HG03521 (cell line): ENCODE measurements around the gene RELCH.
"Not testable (repeated sequence)": the region's sequence is repeated elsewhere in the genome, so short reads cannot be mapped to it uniquely, and the experiment has no call there.

Experiments
- ATAC-seq: cut with Tn5 transposase; IDR thresholded peaks from one replicate; pipeline ENCODE4 v1.9.1; 2021; ENCODE audit warnings: mild to moderate bottlenecking, moderate library complexity; ENCODE audit not compliant: unreplicated experiment

The RELCH gene

DNA sequence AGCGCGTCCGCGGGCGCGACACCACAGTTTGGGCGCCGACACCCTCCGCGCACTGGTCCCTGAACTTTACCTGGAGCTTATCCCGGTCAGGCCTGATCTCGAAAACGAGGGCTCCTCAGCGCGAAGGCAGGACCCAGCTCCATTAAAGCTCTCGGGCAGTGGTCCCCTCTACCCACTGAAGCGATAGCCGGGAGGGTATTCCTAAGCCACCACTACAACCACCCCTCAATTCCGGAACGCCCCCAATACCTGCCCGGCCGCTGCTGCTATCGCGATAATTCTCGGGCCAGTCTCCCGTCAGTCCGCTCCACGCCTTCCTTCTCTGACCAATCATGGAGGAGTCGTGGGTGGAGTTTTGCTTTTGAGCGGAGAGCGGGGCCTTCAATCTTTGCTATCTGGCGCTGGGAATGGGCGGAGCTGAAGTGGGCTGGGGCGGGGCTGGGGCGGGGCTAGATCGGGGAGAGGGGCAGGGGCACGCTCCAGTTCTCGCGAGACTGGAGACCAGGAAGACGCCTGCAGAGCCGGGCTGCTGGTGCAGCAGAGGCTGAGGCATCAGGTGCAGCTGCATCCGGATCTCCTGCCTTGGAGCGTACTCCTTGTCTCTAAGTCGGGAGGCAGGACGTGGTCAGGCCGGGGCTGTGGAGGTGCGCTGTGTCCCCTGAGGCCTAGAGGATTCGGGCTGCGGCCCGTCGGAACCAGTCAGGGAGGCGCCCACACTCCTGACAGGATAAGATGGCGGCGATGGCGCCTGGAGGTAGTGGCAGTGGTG lies at the start of gene RELCH, which contains the start of gene PIGN:
TSS of gene RELCH (plus strand) at position 482 of the 769 bp plus-strand sequence. CDS start at position 733, 251 bp downstream.
TSS of gene PIGN (minus strand) at position 283 of the 769 bp plus-strand sequence. CDS start 25,703 bp downstream, outside the sequence.
- peak; percentile 89 for ATAC-seq

GRCh38 chr18:62138461-62139235 lies 48.4 kb upstream of the RELCH start:
- ATAC-seq = no peak

GRCh38 chr18:62140259-62140658 lies 46.8 kb upstream of the RELCH start:
- no peak for ATAC-seq

- ATAC-seq = no peak
These were observed 42.7 kb upstream of the RELCH start for GRCh38 chr18:62144338-62144737.

DNA sequence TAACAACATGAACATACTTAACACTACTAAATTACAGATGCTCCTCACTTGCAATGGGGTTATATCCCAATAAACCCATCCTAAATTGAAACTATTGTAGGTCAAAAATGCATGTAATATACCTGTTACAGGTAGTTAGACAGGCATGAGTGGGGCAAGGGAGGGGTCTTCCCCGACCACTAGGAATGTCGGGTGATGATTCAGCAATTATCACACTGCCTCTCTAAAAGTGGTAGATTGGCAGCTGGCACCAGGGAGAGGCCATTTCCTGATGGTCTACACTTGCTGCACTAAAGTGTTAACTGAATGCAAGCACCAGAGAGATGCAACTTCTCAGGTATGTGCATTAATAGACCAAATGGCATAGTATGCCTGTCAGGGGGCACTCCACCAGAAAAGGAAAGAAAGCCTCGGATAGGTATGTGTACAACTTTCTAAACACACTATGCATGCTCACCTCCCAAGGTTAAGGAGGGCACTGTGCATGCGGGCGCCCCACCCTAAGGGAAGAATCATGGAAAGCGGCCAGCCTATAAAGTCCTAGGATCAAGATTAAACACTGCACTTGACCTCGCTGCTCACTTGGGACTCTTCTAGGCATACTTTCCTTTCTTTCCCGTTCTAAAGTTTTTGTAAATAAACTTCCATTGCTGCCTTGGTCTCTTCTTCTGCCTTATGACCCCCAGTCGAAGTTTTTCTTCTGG lies 35.8 kb upstream of the RELCH start:
- ATAC-seq = no peak

- peak; percentile 89 for ATAC-seq
These were observed 34.2 kb upstream of the RELCH start for GRCh38 chr18:62152844-62153243.

DNA sequence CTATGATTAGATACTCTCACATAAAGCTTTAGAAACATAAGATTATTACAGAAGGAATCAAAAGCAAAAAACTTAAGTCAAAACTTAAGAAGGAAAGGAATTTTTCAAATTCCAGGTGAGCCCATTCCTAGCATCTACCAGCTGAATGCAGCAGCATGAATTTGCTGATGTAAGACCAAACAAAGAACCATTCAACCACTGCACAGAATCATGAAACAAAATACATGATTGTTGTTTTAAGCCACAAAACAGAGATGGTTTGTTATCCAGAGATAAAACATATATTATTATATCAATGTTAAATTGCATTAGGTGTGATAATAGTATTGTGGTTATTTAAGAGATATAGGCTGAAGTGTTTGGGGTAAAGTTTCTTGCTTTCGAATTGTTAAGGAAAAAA lies 29.2 kb upstream of the RELCH start:
- no peak for ATAC-seq

DNA sequence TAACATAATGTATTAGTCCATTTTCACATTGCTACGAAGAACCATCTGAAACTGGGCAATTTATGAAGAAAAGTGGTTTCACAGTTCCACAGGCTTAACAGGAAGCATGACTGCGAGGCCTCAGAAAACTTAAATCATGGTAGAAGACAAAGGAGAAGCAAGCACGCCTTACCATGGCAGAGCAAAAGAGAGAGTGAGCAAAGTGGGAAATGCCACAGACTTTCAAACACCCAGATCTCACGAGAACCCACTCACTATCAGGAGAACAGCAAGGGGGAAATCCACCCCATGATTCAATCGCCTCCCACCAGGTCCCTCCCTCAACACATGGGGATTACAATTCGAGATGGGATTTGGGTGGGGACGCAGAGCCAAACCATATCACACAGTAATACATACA lies 22.7 kb upstream of the RELCH start:
- ATAC-seq = no peak

GRCh38 chr18:62164855-62165487 lies 22.1 kb upstream of the RELCH start:
- no peak for ATAC-seq

DNA sequence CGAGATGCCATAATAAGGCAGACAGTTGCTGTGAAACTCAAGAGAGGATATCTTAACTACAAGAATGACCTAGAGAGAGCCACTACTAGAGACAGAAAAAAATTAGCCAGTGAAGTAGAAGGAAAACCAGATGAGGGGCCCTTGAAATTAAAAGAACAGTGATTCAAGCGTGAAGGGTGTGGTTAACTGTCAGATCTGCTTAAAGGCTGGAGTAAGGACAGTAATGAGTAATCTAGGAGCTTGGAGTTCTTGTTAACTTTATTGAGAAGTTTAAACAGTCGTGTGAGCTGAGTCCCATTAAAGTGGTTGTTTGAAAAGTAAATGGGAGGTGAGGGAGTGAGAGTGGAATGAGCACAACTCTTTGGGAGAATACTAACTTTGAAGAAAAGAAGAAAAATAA lies 21.5 kb upstream of the RELCH start:
- no peak for ATAC-seq

- ATAC-seq = not testable (repeated sequence)
These were observed 20.5 kb upstream of the RELCH start for GRCh38 chr18:62166524-62166923.

DNA sequence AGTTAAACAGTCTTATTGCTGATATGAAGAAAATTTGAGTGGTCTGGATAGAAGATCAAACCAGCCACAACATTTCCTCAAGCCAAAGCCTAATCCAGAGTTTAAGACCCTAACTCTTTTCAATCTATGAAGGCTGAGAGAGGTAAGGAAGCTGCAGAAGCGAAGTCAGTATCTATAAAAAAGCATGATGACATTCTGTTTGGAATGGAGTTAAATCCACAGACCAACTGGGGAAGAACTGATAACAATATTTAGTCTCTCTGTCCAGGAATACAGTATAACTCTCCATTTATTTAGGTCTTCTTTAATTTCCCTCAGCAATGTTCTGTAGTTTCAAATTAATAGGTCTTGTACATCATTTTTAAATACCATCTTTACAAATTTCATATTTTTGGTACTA lies 16.2 kb upstream of the RELCH start:
- no peak for ATAC-seq

- ATAC-seq = no peak
These were observed 14.8 kb upstream of the RELCH start for GRCh38 chr18:62172298-62172697.

DNA sequence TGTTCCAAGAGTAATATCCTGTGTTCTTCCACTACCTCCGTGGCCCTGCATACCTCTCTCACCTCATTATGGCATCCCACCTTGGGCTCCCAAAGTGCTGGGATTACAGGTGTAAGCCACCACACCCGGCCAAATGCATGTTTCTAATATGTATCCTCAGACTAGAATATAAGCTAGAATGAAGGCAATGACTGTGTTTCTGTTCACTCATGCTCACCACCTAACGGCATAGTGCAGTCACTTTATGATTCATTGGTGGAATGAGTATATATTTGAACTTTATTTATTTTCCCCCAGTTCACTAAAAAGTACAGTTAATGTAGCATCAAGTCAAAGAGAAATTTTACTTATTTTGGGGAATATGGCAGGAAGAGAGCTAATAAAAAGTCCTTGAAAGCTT lies 11.5 kb upstream of the RELCH start:
- ATAC-seq = no peak

DNA sequence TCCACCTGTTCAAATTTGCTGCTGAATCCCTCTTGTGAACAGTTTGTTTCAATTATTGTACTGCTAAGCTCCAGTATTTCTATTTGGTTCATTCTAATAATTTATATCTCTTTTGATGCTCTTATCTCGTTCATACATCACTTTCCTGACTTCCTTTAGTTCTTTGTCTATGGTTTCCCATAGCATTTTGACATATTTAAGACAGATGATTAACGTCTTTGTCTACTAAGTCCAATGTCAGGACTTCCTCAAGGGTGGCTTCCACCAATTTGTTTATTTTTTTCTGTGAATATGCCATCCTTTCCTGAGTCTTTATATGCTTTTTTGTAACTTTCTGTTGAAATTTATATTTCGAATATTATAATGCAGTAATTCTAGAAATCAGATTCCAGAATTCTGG lies 9.8 kb upstream of the RELCH start:
- ATAC-seq = no peak

- no peak for ATAC-seq
These were observed 7.8 kb upstream of the RELCH start for GRCh38 chr18:62179213-62179612.

DNA sequence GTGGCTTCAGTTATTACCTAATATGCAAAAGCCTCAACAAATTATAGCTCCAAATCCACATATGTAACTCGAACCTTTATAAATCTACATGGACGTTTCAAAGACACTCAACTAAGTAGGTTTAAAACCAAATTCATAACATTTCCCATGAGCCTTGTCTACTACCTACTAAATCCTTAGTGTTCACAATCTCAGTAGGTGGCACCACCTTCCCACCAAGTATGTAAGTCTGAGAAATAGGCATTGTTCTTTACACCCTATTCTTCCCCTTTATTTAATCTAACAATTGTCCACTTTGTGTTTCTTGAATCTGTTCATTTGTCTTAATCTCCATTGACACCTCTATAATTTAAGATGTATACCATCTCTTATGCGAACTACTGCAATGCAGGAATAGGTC lies 4.8 kb upstream of the RELCH start:
- ATAC-seq = no peak

DNA sequence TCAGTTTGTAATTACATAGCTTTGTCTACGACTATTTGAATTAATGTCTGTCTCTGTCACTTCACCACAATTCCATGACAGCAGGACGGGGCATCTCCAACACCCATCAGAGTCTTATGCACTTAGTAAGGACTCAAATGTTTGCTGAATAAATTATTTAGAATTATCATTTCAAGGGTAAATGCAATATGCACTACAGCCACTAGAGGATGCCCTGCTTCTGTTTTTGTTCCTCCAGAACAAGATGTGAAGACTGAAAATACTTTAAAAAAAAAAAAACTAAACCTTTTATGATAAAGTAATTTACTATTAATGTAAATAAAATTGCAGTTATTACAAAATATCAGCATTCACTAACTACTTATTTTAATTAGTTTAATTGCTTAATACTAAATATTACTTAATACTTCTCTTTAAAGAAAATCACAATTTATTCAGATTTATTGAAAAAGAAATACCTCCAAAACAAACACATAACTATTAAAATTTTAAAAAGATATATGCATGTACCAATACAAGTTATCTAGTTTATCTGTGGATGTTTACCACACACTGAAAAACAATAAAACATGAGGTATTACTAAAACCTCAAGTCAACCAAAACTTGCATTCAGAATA lies 3.4 kb upstream of the RELCH start:
- no peak for ATAC-seq

- ATAC-seq = no peak
These were observed 619 bp upstream of the RELCH start for GRCh38 chr18:62186499-62186773.

GRCh38 chr18:62187543-62188510 lies 772 bp downstream of the RELCH start:
- no peak for ATAC-seq
